Endothelial cell of umbilical vein (primary cell): ENCODE results near the gene SEZ6. TPM values are rescaled to one million over a fixed set of nuclear protein-coding genes. Genes with fewer than 3 reads are reported as not detected.

ENCODE experiments used
- BruUV-seq: library from RNA; stranded (reverse); fragments of 400-500 nt; replicated peaks from 2 replicates; lab custom pipeline; 2021; lab: Mats Ljungman, UMichigan
- CTCF ChIA-PET: fragments of 300-600, 350-600 bp; sonication (Branson Sonifier 250); formaldehyde crosslinking; loops from one replicate; lab custom pipeline; 2021; ENCODE audit warnings: antibody characterized with exemption, inconsistent platforms; lab: Charles Lee
- POLR2A ChIA-PET: fragments of 300-600, 350-600 bp; sonication (Branson Sonifier 250); formaldehyde crosslinking; loops from one replicate; lab custom pipeline; 2021; ENCODE audit warnings: antibody characterized with exemption, inconsistent platforms; lab: Charles Lee
- DNase-seq: peaks from one replicate; pipeline ENCODE4 v3.0.0-alpha.2; 2011; ENCODE audit warnings: low read depth, low spot score
- FAIRE-seq: peaks from 2 replicates; lab custom pipeline; 2011; peaks lifted over from hg19 to GRCh38; lab: Jason Lieb, UNC
- H2AFZ ChIP-seq: 2 replicates; pipeline ENCODE4 v1.6.0; 2012; ENCODE audit warnings: low read depth, low read length, control low read depth, inconsistent platforms
- H3K27ac ChIP-seq: 2 replicates; pipeline ENCODE4 v1.5.1; 2011; ENCODE audit warnings: low read depth, mild to moderate bottlenecking, control low read depth, low read length, moderate library complexity; ENCODE audit not compliant: insufficient read depth
- H3K27me3 ChIP-seq, 2 experiments: 2 replicates each; pipeline versions ENCODE4 v1.6.0 to v1.6.1; 2011; ENCODE audit warnings: low read length in 2 of 2, mixed read lengths in 1 of 2; ENCODE audit not compliant: control insufficient read depth in 2 of 2, insufficient read depth in 2 of 2
- H3K36me3 ChIP-seq, 2 experiments: 2 replicates in 1 of 2; 3 replicates in 1 of 2; pipeline ENCODE4 v1.5.1; 2011; ENCODE audit warnings: low read length in 2 of 2, mild to moderate bottlenecking in 1 of 2, moderate library complexity in 1 of 2; ENCODE audit not compliant: control insufficient read depth in 2 of 2, insufficient read depth in 2 of 2; ENCODE audit errors: extremely low read depth in 1 of 2
- H3K4me1 ChIP-seq: 3 replicates; pipeline ENCODE4 v1.5.1; 2011; ENCODE audit warnings: mild to moderate bottlenecking, low read length; ENCODE audit not compliant: control insufficient read depth, insufficient read depth; ENCODE audit errors: extremely low read depth
- H3K4me2 ChIP-seq: 2 replicates; pipeline ENCODE4 v1.6.1; 2011; ENCODE audit warnings: low read length, control low read depth, mixed read lengths; ENCODE audit not compliant: insufficient read depth
- H3K4me3 ChIP-seq, 3 experiments: fragments of 200-600 bp in 1 of 3; sonication (generic), shearing (Covaris generic) in 1 of 3; replicated peaks in 1 of 3; 2 replicates each; pipeline ENCODE4 v1.5.1; 2011 to 2016; ENCODE audit warnings: control low read depth in 3 of 3, low read length in 3 of 3, mild to moderate bottlenecking in 2 of 3, inconsistent platforms in 1 of 3, low read depth in 1 of 3, moderate library complexity in 1 of 3; ENCODE audit not compliant: insufficient read depth in 1 of 3
- H3K79me2 ChIP-seq: 2 replicates; pipeline ENCODE4 v1.6.0; 2012; ENCODE audit warnings: low read length, inconsistent platforms; ENCODE audit not compliant: control insufficient read depth, insufficient read depth
- H3K9ac ChIP-seq: replicated peaks from 2 replicates; pipeline ENCODE3; 2011; ENCODE audit warnings: low read length, control low read depth; ENCODE audit not compliant: insufficient read depth; ENCODE audit errors: extremely low read depth
- H3K9me1 ChIP-seq: replicated peaks from 3 replicates; pipeline ENCODE4 v1.6.0; 2011; ENCODE audit warnings: mild to moderate bottlenecking, low read length; ENCODE audit not compliant: control insufficient read depth, insufficient read depth; ENCODE audit errors: extremely low read depth
- H3K9me3 ChIP-seq: replicated peaks from 2 replicates; pipeline ENCODE4 v1.5.1; 2012; ENCODE audit warnings: low read length, inconsistent platforms; ENCODE audit not compliant: control insufficient read depth, insufficient read depth
- H4K20me1 ChIP-seq: replicated peaks from 2 replicates; pipeline ENCODE3; 2011; ENCODE audit warnings: mild to moderate bottlenecking, low read length; ENCODE audit not compliant: control insufficient read depth, insufficient read depth; ENCODE audit errors: extremely low read depth
- CTCF ChIP-seq, 2 donors: IDR thresholded peaks; 1 replicate in 1 of 2; 2 replicates in 1 of 2; pipeline ENCODE4 v1.5.1; 2011; ENCODE audit warnings: low read length in 2 of 2, mild to moderate bottlenecking in 2 of 2, moderate library complexity in 2 of 2, control low read depth in 1 of 2, inconsistent platforms in 1 of 2, low read depth in 1 of 2; ENCODE audit not compliant: insufficient read depth in 1 of 2; ENCODE audit errors: extremely low read depth in 1 of 2
- EZH2 ChIP-seq: IDR thresholded peaks from 2 replicates; pipeline ENCODE4 v1.6.1; 2012; ENCODE audit warnings: borderline replicate concordance, low read depth, mild to moderate bottlenecking, moderate library complexity, low read length, inconsistent platforms; ENCODE audit not compliant: severe bottlenecking
- FOS ChIP-seq: IDR thresholded peaks from 2 replicates; pipeline ENCODE4 v1.6.1; 2011; ENCODE audit warnings: mild to moderate bottlenecking, low read length, moderate library complexity, borderline replicate concordance; ENCODE audit not compliant: insufficient read depth
- GATA2 ChIP-seq: IDR thresholded peaks from 2 replicates; pipeline ENCODE4 v1.7.0; 2011; ENCODE audit warnings: low read depth, mild to moderate bottlenecking, moderate library complexity, mixed read lengths, low read length; ENCODE audit not compliant: insufficient read length, insufficient read depth
- JUN ChIP-seq: IDR thresholded peaks from 2 replicates; pipeline ENCODE4 v1.6.1; 2011; ENCODE audit warnings: borderline replicate concordance, low read depth; ENCODE audit not compliant: insufficient read length, insufficient read depth
- MAX ChIP-seq: IDR thresholded peaks from 2 replicates; pipeline ENCODE4 v1.6.1; 2011; ENCODE audit not compliant: insufficient read depth, insufficient read length
- MYC ChIP-seq: IDR thresholded peaks from one replicate; pipeline ENCODE4 v1.6.1; 2011; ENCODE audit warnings: mild to moderate bottlenecking, low read depth, low read length
- POLR2A ChIP-seq: IDR thresholded peaks from 2 replicates; pipeline ENCODE4 v1.6.1; 2012; ENCODE audit warnings: low read depth, mild to moderate bottlenecking, control low read depth, low read length
- POLR2AphosphoS5 ChIP-seq: IDR thresholded peaks from 2 replicates; pipeline ENCODE4 v1.6.1; 2012; ENCODE audit warnings: low read depth, mild to moderate bottlenecking, control low read depth, low read length, moderate library complexity; ENCODE audit not compliant: insufficient read depth
- dilution Hi-C: fragments of 300-500 bp; cut with MboI; formaldehyde crosslinking; loops from one replicate; pipeline ENCODE4 v1.15.0; 2019; ENCODE audit warnings: low sequenced_read_pairs; ENCODE audit not compliant: extremely low pct_ligation_motif_present
- intact Hi-C: fragments of 100-400 bp; cut with micrococcal nuclease; formaldehyde crosslinking; loops from one replicate; pipeline ENCODE4 v1.10.0; 2022
- polyA plus RNA-seq, 4 experiments: library from polyadenylated mRNA; depleted of rRNA in 3 of 4; stranded (reverse) in 3 of 4; unstranded in 1 of 4; fragments of >200 nt; gene quantifications; 2 replicates each; pipeline versions ENCODE4 v1.2.1 to v1.2.3, GENCODE V29; 2011 to 2012; ENCODE audit warnings: missing spikeins in 1 of 4
- total RNA-seq: library from RNA; stranded (reverse); gene quantifications from 2 replicates; pipeline ENCODE4 v1.2.3, GENCODE V29; 2021

SEZ6 gene
- total and polyA plus RNA-seq, 2 donors (not counting 3 experiments of a cell fraction or from before 2014, with no cell fraction given): not detected

DNA sequence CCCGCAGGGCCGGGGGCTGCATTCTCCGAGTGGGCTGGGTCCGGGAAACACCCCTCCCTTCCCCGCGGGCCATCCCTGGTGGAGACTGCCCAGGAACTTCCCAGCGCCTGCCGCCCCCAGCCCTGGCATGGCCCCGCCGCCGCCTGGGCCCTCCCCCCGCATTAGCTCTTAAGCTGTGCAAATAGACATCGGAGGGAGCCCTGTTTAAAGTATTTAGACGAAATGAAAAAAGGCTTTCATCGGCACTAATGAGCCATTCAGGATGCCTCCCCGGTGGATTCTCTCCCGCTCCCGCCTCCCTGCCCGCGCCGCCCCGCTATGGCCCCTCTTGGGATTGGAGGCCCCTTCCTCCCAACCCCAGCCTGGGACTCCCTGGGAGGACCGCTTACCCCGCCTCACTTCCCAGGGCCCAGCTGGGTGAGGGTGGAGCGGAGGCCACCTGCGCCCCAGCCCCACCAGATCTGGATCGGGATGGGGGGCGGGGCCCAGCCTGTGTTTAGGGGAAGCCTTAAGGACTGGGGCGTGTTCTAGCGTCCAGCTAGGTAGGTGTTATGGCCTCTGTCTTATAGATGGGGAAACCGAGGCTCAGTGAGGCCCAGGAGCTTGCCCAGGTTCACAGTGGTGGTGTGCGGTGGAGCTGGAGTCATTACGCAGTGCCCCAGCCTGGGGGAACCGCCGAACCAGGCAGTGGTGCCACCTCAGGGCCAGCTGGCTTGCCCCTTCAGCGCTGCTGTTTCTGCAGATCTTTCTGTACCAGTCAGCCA is 19.7 kb downstream of the SEZ6 start:
- Histone ChIP-seq H3K27me3 (peaks cover 0 to 10% of the 10 kb centered on the region in 2 experiments), H3K4me1 (peaks cover 17% of the 10 kb centered on the region), H3K9me3 (no peaks in the 10 kb centered on the region), H3K4me3 (no peak overlapping the region), H3K79me2 (no peaks in the 10 kb centered on the region), H3K9me1 (no peaks in the 10 kb centered on the region), H3K36me3 (no peaks in the 10 kb centered on the region), H4K20me1 (no peaks in the 10 kb centered on the region), H3K4me2 (no peak overlapping the region), H3K9ac (no peak overlapping the region), H3K27ac (no peak overlapping the region), H2AFZ (no peak overlapping the region)
- ChIA-PET CTCF (no interaction called here), POLR2A (no interaction called here)
- FAIRE-seq (no peak), DNase-seq (no peak)
- no peak for TF ChIP-seq POLR2A
- TF ChIP-seq FOS: no peak
- TF ChIP-seq CTCF (IDR thresholded peaks at IDR 0.05; ENCODE audit: extremely low read depth in 1 of 2, insufficient read depth in 1 of 2, low read depth in 1 of 2, low read length in 2 of 2): no peak
- TF ChIP-seq GATA2: no peak
- no peak for TF ChIP-seq MYC
- no peak for TF ChIP-seq MAX
- no peak for TF ChIP-seq JUN
- no peak for TF ChIP-seq EZH2
- TF ChIP-seq POLR2AphosphoS5: no peak
- intact Hi-C loops (no loop called here), dilution Hi-C loops (no loop called here)
- no TSS peak for BruUV-seq
